Neural progenitor cell (in vitro differentiated cells): ENCODE results near the gene IMP3.

Experiments used
- CTCF ChIP-seq: fragments of 200-600 bp; sonication (generic); IDR thresholded peaks from 2 replicates; pipeline ENCODE4 v1.5.1; 2017; ENCODE audit warnings: antibody characterized with exemption, mild to moderate bottlenecking
- EZH2 ChIP-seq: fragments of 200-600 bp; sonication (generic); IDR thresholded peaks from 2 replicates; pipeline ENCODE4 v1.6.1; 2017; ENCODE audit warnings: antibody characterized with exemption, mild to moderate bottlenecking, moderate library complexity

DNA sequence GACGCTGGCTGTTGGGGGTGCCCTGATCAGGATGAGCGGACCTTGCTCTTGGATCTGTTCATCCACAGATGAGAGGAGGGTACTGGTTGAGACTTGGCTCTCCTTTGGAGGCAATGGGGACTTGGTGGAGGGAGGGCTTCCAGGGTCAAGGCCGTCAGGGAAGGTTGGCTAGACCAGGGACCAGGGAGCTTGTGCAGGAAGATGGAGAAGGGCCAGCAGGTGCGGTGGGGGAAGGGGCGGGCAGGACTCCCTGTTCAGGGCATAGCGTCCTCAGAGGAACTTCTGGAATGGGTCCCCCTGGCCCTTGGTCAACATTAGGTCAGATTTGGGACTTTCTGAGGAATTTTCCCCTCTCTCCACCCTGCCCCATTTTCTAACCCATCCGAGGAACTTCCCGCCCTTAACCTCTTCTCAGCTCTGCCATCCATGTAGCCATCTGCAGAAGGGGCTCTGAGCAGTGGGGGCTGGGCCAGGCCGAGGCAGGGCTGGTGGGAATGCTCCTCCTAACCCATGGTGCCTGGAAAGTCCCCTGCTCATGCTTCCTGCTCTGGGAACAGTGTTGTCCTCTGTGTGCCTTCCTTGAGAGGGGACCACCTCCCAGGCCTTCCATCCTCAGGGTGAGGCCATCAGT lies 19.2 kb upstream of the IMP3 start:
- no peak for TF ChIP-seq CTCF
- no peak for TF ChIP-seq EZH2
